Measurements from ENCODE around the gene PTK7. TPM values are rescaled to one million over a fixed set of nuclear protein-coding genes. Genes with fewer than 3 reads are reported as not detected.

Gene PTK7
- total and polyA plus RNA-seq, 2 of the 8 experiments (the other 6 are each of a cell fraction or from before 2014, with no cell fraction given): 110 to 138 TPM

GRCh38 chr6:43088654-43089056, 12.5 kb downstream of the PTK7 start:
- H3K4me1 ChIP-seq (replicated peaks in 1 of 4; ENCODE audit: control insufficient read depth in 3 of 4, insufficient read depth in 4 of 4, low read length in 3 of 4): peaks cover 18 to 28% (median 23%) of the 10 kb centered on the region in 4 experiments
- no peak for FAIRE-seq
- peak overlapping the region; percentile 2; the same call in 1 of the 2 replicates for H3K18ac ChIP-seq (ENCODE audit: extremely low read depth, low read length)
- no peak overlapping the region for H3K9ac ChIP-seq (replicated peaks in 1 of 4; ENCODE audit: extremely low read depth in 1 of 4, low read depth in 3 of 4, low read length in 3 of 4)
- no peak overlapping the region for H3K27ac ChIP-seq (ENCODE audit: low read depth, low read length)
- peaks cover 0 to 3% of the 10 kb centered on the region in 2 experiments for H4K20me1 ChIP-seq (replicated peaks in 1 of 2; ENCODE audit: control insufficient read depth in 1 of 2, insufficient read depth in 2 of 2, low read length in 2 of 2)
- no peak for DNase-seq (ENCODE audit: low read depth in 1 of 2, low spot score in 2 of 2)
- H4K91ac ChIP-seq (replicated peaks; ENCODE audit: insufficient read length, low read length): peak overlapping the region; percentile 22
- H3K79me2 ChIP-seq (ENCODE audit: control insufficient read depth in 1 of 2, insufficient read depth in 2 of 2, low read length in 2 of 2): peaks cover 15 to 82% of the 10 kb centered on the region in 2 experiments
- H4K5ac ChIP-seq (ENCODE audit: insufficient read length, low read depth, low read length): no peak overlapping the region
- H2AFZ ChIP-seq (ENCODE audit: low read length): no peak overlapping the region
- no peak overlapping the region for H3K4ac ChIP-seq (replicated peaks; ENCODE audit: insufficient read length, low read depth, low read length)
- no peaks in the 10 kb centered on the region for H3K9me3 ChIP-seq (ENCODE audit: insufficient read depth in 2 of 2, low read depth in 1 of 2, low read length in 1 of 2)
- POLR2A ChIA-PET (ENCODE audit: partially characterized antibody): interaction anchor here (0.6 to 2.5 kb wide), 4 partner anchors 12 to 48 kb away, joined by 3 to 20 read pairs (median 5); partner anchors contain the start of genes KLC4, MRPL2 and PTK7
- no peaks in the 10 kb centered on the region for H3K27me3 ChIP-seq (replicated peaks in 1 of 4; ENCODE audit: control insufficient read depth in 3 of 4, extremely low read depth in 1 of 4, insufficient read depth in 3 of 4, low read length in 3 of 4)
- no peak overlapping the region for H3K23ac ChIP-seq (ENCODE audit: insufficient read length)
- H3K36me3 ChIP-seq (ENCODE audit: control insufficient read depth in 2 of 4, insufficient read depth in 4 of 4, low read length in 3 of 4): no peaks in the 10 kb centered on the region
- peaks cover 2% of the 10 kb centered on the region; the same call in 1 of the 2 replicates for H3K23me2 ChIP-seq (ENCODE audit: low read depth, low read length)
- H3K79me1 ChIP-seq (ENCODE audit: low read depth, low read length): peaks cover 22% of the 10 kb centered on the region
- H3K4me2 ChIP-seq (ENCODE audit: insufficient read depth in 1 of 2, low read depth in 2 of 2, low read length in 2 of 2): peak overlapping the region; percentile 68 to 91; a peak in 3 of 4 replicates
- 0 out of 2 replicates have a peak overlapping the region, but pooled peaks have one; percentile 3 for H2BK15ac ChIP-seq (ENCODE audit: low read length)
- WGBS, 2 experiments (ENCODE audit: extremely low coverage in 1 of 2, insufficient coverage in 1 of 2, insufficient read length in 1 of 2, insufficient replicate concordance in 2 of 2, low coverage in 1 of 2, low lambda C conversion rate in 2 of 2, missing lambda C conversion rate in 1 of 2): 80% methylated on average over 4 of the region's 4 CpGs; no CpG with 5 or more reads in 1 of the 2 experiments
- H4K8ac ChIP-seq (ENCODE audit: extremely low read depth, insufficient read depth, low read length): no peak overlapping the region
- H2BK20ac ChIP-seq (ENCODE audit: low read length): peak overlapping the region; percentile 2; the same call in 1 of the 2 replicates
- CTCF ChIA-PET (ENCODE audit: partially characterized antibody): interaction anchor here (1.1 to 4.4 kb wide), 5 partner anchors 11 to 55 kb away, joined by 3 to 19 read pairs (median 14); partner anchors contain the start of gene PTK7
- H2BK12ac ChIP-seq (ENCODE audit: low read depth, low read length): peak overlapping the region; percentile 7; the same call in 1 of the 2 replicates
- H2BK5ac ChIP-seq (ENCODE audit: low read depth, low read length): peak overlapping the region; percentile 1; the same call in 1 of the 2 replicates
- peak overlapping the region; percentile 68; the same call in 1 of the 2 replicates for H2AK5ac ChIP-seq (ENCODE audit: low read depth, low read length)
- no peak overlapping the region for H3K56ac ChIP-seq (replicated peaks; ENCODE audit: insufficient read length, low read depth, low read length)
- H2BK120ac ChIP-seq (replicated peaks; ENCODE audit: low read depth, low read length): no peak overlapping the region
- H3K4me3 ChIP-seq (ENCODE audit: extremely low read depth in 1 of 4, insufficient read depth in 2 of 4, low read depth in 3 of 4, low read length in 4 of 4): no peak overlapping the region
- TF ChIP-seq TEAD4 (IDR thresholded peaks at IDR 0.05; ENCODE audit: low read depth, low read length) (peak; percentile 47; the same call in 1 of the 2 replicates), HDAC2 (IDR thresholded peaks at IDR 0.05; ENCODE audit: borderline replicate concordance in 1 of 2, low read depth in 2 of 2, low read length in 2 of 2) (no peak)
- no peak overlapping the region for H3K14ac ChIP-seq (ENCODE audit: insufficient read length)
